Smooth muscle cell (in vitro differentiated cells): Measurements from ENCODE around the gene MYB. TPM values are rescaled to one million over a fixed set of nuclear protein-coding genes. Genes with fewer than 3 reads are reported as not detected.

Experiments
- DNase-seq: peaks from one replicate; lab custom pipeline; 2025; ENCODE audit not compliant: unreplicated experiment; lab: John Stamatoyannopoulos, UW
- H2AFZ ChIP-seq: fragments of 200-600 bp; sonication (generic); 2 replicates; pipeline ENCODE4 v1.6.0; 2016; ENCODE audit warnings: antibody characterized with exemption, low read depth, mild to moderate bottlenecking
- H3F3A ChIP-seq: fragments of 200-600 bp; sonication (generic); 2 replicates; pipeline ENCODE4 v1.6.0; 2017; ENCODE audit warnings: antibody characterized with exemption, low read depth
- H3K27ac ChIP-seq: fragments of 200-600 bp; sonication (generic); 2 replicates; pipeline ENCODE4 v1.5.1; 2016; ENCODE audit warnings: low read depth, mild to moderate bottlenecking
- H3K27me3 ChIP-seq: fragments of 200-600 bp; sonication (generic); 2 replicates; pipeline ENCODE4 v1.6.1; 2016; ENCODE audit warnings: low read depth, mild to moderate bottlenecking
- H3K36me3 ChIP-seq: fragments of 200-600 bp; sonication (generic); 2 replicates; pipeline ENCODE4 v1.5.1; 2016; ENCODE audit warnings: low read depth
- H3K4me1 ChIP-seq: fragments of 200-600 bp; sonication (generic); 2 replicates; pipeline ENCODE4 v1.5.1; 2016; ENCODE audit warnings: low read depth
- H3K4me2 ChIP-seq: fragments of 200-600 bp; sonication (generic); 2 replicates; pipeline ENCODE4 v1.6.0; 2016; ENCODE audit warnings: mild to moderate bottlenecking
- H3K4me3 ChIP-seq: fragments of 200-600 bp; sonication (generic); 2 replicates; pipeline ENCODE4 v1.5.1; 2016; ENCODE audit warnings: mild to moderate bottlenecking
- H3K79me2 ChIP-seq: fragments of 200-600 bp; sonication (generic); 2 replicates; pipeline ENCODE4 v1.6.0; 2016; ENCODE audit warnings: low read depth, mild to moderate bottlenecking
- H3K9ac ChIP-seq: fragments of 200-600 bp; sonication (generic); 2 replicates; pipeline ENCODE4 v1.6.0; 2016; ENCODE audit warnings: low read depth
- H3K9me3 ChIP-seq: fragments of 200-600 bp; sonication (generic); replicated peaks from 2 replicates; pipeline ENCODE4 v1.5.1; 2016; ENCODE audit warnings: low read depth
- H4K20me1 ChIP-seq: fragments of 200-600 bp; sonication (generic); 2 replicates; pipeline ENCODE4 v1.6.0; 2016; ENCODE audit warnings: low read depth
- WGBS: methylation state at CpG from one replicate; pipeline ENCODE4 v1.1.7; 2016; ENCODE audit warnings: low lambda C conversion rate; 5-methylcytosine and 5-hydroxymethylcytosine counted together
- polyA plus RNA-seq: library from polyadenylated mRNA; unstranded; fragments of >200 nt; fragmentation: Nextera tagmentation; extraction: Ambion mirVana; gene quantifications from 2 replicates; pipeline ENCODE4 v1.2.1, GENCODE V29; 2016
- total RNA-seq: library from RNA; depleted of rRNA; stranded (reverse); fragments of >200 nt; gene quantifications from 2 replicates; pipeline ENCODE4 v1.2.3, GENCODE V29; 2014
- TF ChIP-seq, protein P1 (sequence below): fragments of 200-600 bp; sonication (generic); IDR thresholded peaks from 2 replicates; pipeline ENCODE4 v1.5.1; 2017; ENCODE audit warnings: borderline replicate concordance, mild to moderate bottlenecking, antibody characterized with exemption; ENCODE audit not compliant: insufficient read depth, poor library complexity, severe bottlenecking

The MYB gene
- total and polyA plus RNA-seq, 2 experiments from 2014 or later, result 0.25 to 1.2 TPM

DNA sequence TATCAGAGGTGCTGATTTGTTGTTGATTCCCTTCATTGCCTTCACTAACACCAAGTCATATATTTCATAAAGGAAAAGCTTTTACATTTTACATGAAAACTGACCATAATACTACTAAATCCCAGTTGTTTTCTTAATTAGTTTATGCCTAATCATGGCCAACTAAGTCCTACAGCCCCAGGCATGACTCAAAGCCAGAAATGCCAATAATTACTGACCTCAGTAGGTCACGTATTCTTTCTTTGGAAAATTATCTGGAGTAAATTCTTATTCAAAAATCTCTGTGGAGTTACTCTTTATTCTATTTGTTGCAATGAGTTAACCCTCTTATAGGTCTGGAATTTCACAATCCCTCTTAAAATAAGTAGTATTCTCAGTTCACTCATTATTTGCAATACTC, 13.5 kb upstream of the MYB start:
- no peaks in the 10 kb centered on the region for H3F3A ChIP-seq
- TF ChIP-seq, protein P1, sequence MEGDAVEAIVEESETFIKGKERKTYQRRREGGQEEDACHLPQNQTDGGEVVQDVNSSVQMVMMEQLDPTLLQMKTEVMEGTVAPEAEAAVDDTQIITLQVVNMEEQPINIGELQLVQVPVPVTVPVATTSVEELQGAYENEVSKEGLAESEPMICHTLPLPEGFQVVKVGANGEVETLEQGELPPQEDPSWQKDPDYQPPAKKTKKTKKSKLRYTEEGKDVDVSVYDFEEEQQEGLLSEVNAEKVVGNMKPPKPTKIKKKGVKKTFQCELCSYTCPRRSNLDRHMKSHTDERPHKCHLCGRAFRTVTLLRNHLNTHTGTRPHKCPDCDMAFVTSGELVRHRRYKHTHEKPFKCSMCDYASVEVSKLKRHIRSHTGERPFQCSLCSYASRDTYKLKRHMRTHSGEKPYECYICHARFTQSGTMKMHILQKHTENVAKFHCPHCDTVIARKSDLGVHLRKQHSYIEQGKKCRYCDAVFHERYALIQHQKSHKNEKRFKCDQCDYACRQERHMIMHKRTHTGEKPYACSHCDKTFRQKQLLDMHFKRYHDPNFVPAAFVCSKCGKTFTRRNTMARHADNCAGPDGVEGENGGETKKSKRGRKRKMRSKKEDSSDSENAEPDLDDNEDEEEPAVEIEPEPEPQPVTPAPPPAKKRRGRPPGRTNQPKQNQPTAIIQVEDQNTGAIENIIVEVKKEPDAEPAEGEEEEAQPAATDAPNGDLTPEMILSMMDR, result no peak
- no peaks in the 10 kb centered on the region for H3K36me3 ChIP-seq
- H3K27ac ChIP-seq, result no peak overlapping the region
- WGBS, result 63% methylated on average over 1 of the region's 1 CpG
- H3K4me3 ChIP-seq, result no peak overlapping the region
- no peaks in the 10 kb centered on the region for H3K79me2 ChIP-seq
- peaks cover 19% of the 10 kb centered on the region for H3K27me3 ChIP-seq
- no peak overlapping the region for H3K9ac ChIP-seq
- no peaks in the 10 kb centered on the region for H3K4me1 ChIP-seq
- no peaks in the 10 kb centered on the region for H4K20me1 ChIP-seq
- no peaks in the 10 kb centered on the region for H3K9me3 ChIP-seq
- no peak for DNase-seq
- no peak overlapping the region for H3K4me2 ChIP-seq
- no peak overlapping the region for H2AFZ ChIP-seq

DNA sequence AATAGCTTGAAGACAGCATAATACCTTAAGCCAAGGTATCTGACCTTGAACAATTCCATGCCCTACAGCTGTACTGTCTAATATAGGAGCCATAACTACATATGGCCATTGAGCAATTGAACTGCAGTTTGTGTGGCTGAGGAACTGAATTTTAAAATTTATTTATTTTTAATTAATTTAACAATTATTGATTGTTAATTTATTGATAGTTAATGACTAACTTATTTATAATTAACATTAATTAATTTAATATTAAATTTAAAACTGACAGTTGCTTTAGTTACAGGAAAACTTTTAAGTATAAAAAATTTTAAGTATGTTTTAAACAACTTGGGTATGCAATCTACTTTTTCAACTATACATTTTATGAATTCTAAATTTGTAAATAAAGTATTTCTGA, 12.3 kb upstream of the MYB start:
- Histone ChIP-seq H3K9me3 (no peaks in the 10 kb centered on the region), H3K4me2 (no peak overlapping the region), H3K27me3 (peaks cover 13% of the 10 kb centered on the region), H3K27ac (no peak overlapping the region), H3K36me3 (no peaks in the 10 kb centered on the region), H3K4me1 (no peaks in the 10 kb centered on the region), H2AFZ (no peak overlapping the region), H4K20me1 (no peaks in the 10 kb centered on the region), H3K9ac (no peak overlapping the region), H3K79me2 (no peaks in the 10 kb centered on the region), H3F3A (no peaks in the 10 kb centered on the region), H3K4me3 (no peak overlapping the region)
- no peak for DNase-seq
- TF ChIP-seq, protein P1, result no peak

DNA sequence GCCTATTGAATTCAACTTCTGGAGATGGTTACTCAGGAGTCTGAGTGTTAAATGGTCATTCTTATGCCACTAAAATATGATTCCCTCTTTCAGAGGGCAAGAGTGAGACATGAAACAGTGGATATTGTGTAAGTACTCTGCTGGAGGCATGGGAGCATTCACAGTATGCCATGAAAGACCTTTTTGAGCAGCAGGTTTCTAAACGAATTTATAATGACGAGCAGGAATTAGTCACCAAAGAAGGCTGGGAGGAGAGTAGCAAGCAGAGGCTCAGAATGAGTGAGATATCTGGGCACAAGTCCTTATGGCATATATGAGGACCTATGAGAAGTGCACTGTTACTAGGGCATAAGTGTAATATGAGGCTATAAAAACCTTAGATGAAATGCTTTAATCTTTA, 10.9 kb upstream of the MYB start:
- TF ChIP-seq, protein P1, result no peak
- Histone ChIP-seq H3K4me1 (no peaks in the 10 kb centered on the region), H2AFZ (no peak overlapping the region), H3K4me3 (no peak overlapping the region), H3K4me2 (no peak overlapping the region), H4K20me1 (no peaks in the 10 kb centered on the region), H3K27ac (no peak overlapping the region), H3K36me3 (no peaks in the 10 kb centered on the region), H3K27me3 (peaks cover 2% of the 10 kb centered on the region), H3F3A (no peaks in the 10 kb centered on the region), H3K9me3 (no peaks in the 10 kb centered on the region), H3K79me2 (no peaks in the 10 kb centered on the region), H3K9ac (no peak overlapping the region)
- DNase-seq, result no peak
- 64% methylated on average over 2 of the region's 2 CpGs for WGBS

DNA sequence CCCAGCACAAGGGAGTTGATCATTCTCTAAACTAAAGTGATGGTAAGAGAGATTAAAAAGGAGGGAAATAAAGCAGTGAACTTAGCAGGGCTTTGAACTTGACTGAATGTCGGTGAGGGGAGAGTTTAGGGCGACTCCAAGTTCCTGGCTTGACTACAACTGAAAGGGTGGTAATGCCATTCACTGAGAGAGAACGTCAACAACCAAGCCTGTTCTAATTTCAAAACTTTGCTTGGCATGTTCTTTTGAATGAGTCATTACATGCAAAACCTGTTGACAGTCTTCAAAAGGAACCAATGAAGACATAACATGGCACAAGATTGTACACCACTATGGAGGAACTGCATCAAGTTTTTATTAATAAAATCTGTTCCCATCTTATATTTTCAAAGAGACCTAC, 10.3 kb upstream of the MYB start:
- Histone ChIP-seq H4K20me1 (no peaks in the 10 kb centered on the region), H3F3A (no peaks in the 10 kb centered on the region), H3K9ac (no peak overlapping the region), H3K27me3 (no peaks in the 10 kb centered on the region), H3K4me1 (no peaks in the 10 kb centered on the region), H2AFZ (no peak overlapping the region), H3K9me3 (no peaks in the 10 kb centered on the region), H3K36me3 (no peaks in the 10 kb centered on the region), H3K4me2 (no peak overlapping the region), H3K79me2 (no peaks in the 10 kb centered on the region), H3K27ac (no peak overlapping the region), H3K4me3 (no peak overlapping the region)
- WGBS, result 88% methylated on average over 3 of the region's 3 CpGs
- no peak for DNase-seq
- TF ChIP-seq, protein P1, result no peak
